ENCODE measurements around the gene FAM240B.

The FAM240B gene

GRCh38 chr9:38705917-38706316 is 14.0 kb downstream of the FAM240B start:
- DNase-seq (ENCODE audit: extremely low read depth in 1 of 2, low read depth in 1 of 2): no peak

- DNase-seq (ENCODE audit: extremely low read depth in 1 of 2, low read depth in 1 of 2): no peak
Observed at GRCh38 chr9:38700695-38701094, 19.2 kb downstream of the FAM240B start.

GRCh38 chr9:38699337-38699736 is 20.6 kb downstream of the FAM240B start:
- DNase-seq (ENCODE audit: extremely low read depth in 1 of 2, low read depth in 1 of 2): no peak

GRCh38 chr9:38697776-38698300 is 22.1 kb downstream of the FAM240B start:
- DNase-seq (ENCODE audit: extremely low read depth in 1 of 2, low read depth in 1 of 2): no peak

- DNase-seq (ENCODE audit: extremely low read depth in 1 of 2, low read depth in 1 of 2): no peak
Observed at GRCh38 chr9:38696999-38697398, 22.9 kb downstream of the FAM240B start.

GRCh38 chr9:38694676-38695075 is 25.3 kb downstream of the FAM240B start:
- DNase-seq (ENCODE audit: extremely low read depth in 1 of 2, low read depth in 1 of 2): no peak

- DNase-seq (ENCODE audit: extremely low read depth in 1 of 2, low read depth in 1 of 2): no peak
Observed at GRCh38 chr9:38692707-38693106, 27.2 kb downstream of the FAM240B start.

- DNase-seq (ENCODE audit: extremely low read depth in 1 of 2, low read depth in 1 of 2): no peak
Observed at GRCh38 chr9:38690574-38690973, 29.4 kb downstream of the FAM240B start.

GRCh38 chr9:38689678-38690077 is 30.3 kb downstream of the FAM240B start:
- DNase-seq (ENCODE audit: extremely low read depth in 1 of 2, low read depth in 1 of 2): no peak

GRCh38 chr9:38687992-38688391 is 31.9 kb downstream of the FAM240B start:
- no peak for DNase-seq (ENCODE audit: extremely low read depth in 1 of 2, low read depth in 1 of 2)

GRCh38 chr9:38687389-38687842 is 32.5 kb downstream of the FAM240B start:
- DNase-seq (ENCODE audit: extremely low read depth in 1 of 2, low read depth in 1 of 2): peak in 1 of 2 donors; percentile 11

- DNase-seq (ENCODE audit: extremely low read depth in 1 of 2, low read depth in 1 of 2): no peak
Observed at GRCh38 chr9:38686933-38687332, 33.0 kb downstream of the FAM240B start.

- DNase-seq (ENCODE audit: extremely low read depth in 1 of 2, low read depth in 1 of 2): no peak
Observed at GRCh38 chr9:38685535-38685934, 34.4 kb downstream of the FAM240B start.

GRCh38 chr9:38683336-38683735 is 36.6 kb downstream of the FAM240B start:
- no peak for DNase-seq (ENCODE audit: extremely low read depth in 1 of 2, low read depth in 1 of 2)

GRCh38 chr9:38682713-38683112 is 37.2 kb downstream of the FAM240B start:
- DNase-seq (ENCODE audit: extremely low read depth in 1 of 2, low read depth in 1 of 2): no peak

GRCh38 chr9:38681747-38682227 is 38.1 kb downstream of the FAM240B start:
- no peak for DNase-seq (ENCODE audit: extremely low read depth in 1 of 2, low read depth in 1 of 2)

- no peak for DNase-seq (ENCODE audit: extremely low read depth in 1 of 2, low read depth in 1 of 2)
Observed at GRCh38 chr9:38680837-38681445, 39.0 kb downstream of the FAM240B start.

GRCh38 chr9:38677660-38678303 is 42.2 kb downstream of the FAM240B start:
- DNase-seq (ENCODE audit: extremely low read depth in 1 of 2, low read depth in 1 of 2): no peak

- no peak for DNase-seq (ENCODE audit: extremely low read depth in 1 of 2, low read depth in 1 of 2)
Observed at GRCh38 chr9:38675831-38676230, 44.1 kb downstream of the FAM240B start.

- no peak for DNase-seq (ENCODE audit: extremely low read depth in 1 of 2, low read depth in 1 of 2)
Observed at GRCh38 chr9:38675211-38675610, 44.7 kb downstream of the FAM240B start.

GRCh38 chr9:38673399-38674193 is 46.3 kb downstream of the FAM240B start:
- no peak for DNase-seq (ENCODE audit: extremely low read depth in 1 of 2, low read depth in 1 of 2)

Data from activated CD8-positive, alpha-beta memory T cell treated with anti-CD3 and anti-CD28 coated beads for 1 hour (primary cell).